Measurements from ENCODE around the gene CDK5. TPM values are rescaled to one million over a fixed set of nuclear protein-coding genes. Genes with fewer than 3 reads are reported as not detected.

CDK5 gene
- total RNA-seq, 1 donor from 2014 or later, result 17.5 TPM

DNA sequence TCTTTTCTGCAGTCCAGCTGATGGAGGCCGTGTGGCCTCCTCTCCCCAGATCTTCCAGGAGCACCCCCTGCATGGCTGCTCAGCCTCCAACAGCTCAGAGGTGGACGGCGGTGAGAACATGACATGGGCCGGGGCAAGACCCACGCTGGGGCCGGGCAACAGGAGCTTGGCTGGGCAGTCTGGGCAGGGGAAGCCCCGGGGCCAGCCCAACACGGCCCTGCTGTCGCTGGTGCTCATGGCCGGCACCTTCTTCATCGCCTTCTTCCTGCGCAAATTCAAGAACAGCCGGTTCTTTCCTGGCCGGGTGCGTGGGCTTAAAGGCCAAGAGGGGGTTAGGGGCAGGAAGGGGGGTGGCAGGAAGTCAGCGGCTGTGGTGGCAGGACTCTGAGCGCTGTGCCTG is 16.3 kb upstream of the CDK5 start:
- peaks cover 22% of the 10 kb centered on the region for H3K36me3 Mint-ChIP-seq
- H3K27me3 Mint-ChIP-seq (ENCODE audit: low read depth), result no peaks in the 10 kb centered on the region
- no peak overlapping the region for H3K4me3 Mint-ChIP-seq

DNA sequence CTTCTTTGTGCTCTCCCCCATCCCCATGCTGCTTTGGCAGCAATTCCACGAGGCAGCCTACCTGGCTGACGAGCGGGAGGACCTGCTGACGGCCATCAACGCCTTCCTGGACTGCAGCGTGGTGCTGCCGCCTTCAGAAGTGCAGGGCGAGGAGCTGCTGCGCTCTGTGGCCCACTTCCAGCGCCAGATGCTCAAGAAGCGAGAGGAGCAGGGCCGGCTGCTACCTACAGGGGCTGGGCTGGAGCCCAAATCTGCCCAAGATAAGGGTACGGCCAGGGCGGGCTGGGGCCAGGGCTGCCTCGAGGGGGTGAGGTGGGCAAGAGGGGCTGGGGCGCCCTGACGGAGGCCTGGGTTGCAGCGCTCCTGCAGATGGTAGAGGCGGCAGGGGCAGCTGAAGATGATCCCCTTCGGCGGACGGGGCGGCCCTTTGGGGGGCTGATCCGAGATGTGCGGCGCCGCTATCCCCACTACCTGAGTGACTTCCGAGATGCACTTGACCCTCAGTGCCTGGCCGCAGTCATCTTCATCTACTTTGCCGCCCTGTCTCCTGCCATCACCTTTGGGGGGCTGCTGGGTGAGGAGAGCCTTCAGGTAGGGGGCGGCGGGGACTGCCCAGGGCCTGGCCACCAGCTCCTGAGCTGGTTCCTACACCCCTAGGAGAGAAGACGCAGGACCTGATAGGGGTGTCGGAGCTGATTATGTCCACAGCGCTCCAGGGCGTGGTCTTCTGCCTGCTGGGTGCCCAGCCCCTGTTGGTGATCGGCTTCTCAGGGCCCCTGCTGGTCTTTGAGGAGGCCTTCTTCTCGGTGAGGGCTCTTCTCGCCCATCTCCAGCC is 13.6 kb upstream of the CDK5 start:
- DNase-seq (ENCODE audit: low spot score in 2 of 2, unreplicated experiment in 2 of 2), result no peak
- H3K36me3 Mint-ChIP-seq, result peaks cover 31% of the 10 kb centered on the region
- no peak overlapping the region for H3K4me3 Mint-ChIP-seq
- no peaks in the 10 kb centered on the region for H3K27me3 Mint-ChIP-seq (ENCODE audit: low read depth)
- H3K9me3 Mint-ChIP-seq, result no peaks in the 10 kb centered on the region
- H3K27ac Mint-ChIP-seq, result no peak overlapping the region
- peaks cover 10% of the 10 kb centered on the region for H3K4me1 Mint-ChIP-seq
- TF ChIP-seq, protein P1, sequence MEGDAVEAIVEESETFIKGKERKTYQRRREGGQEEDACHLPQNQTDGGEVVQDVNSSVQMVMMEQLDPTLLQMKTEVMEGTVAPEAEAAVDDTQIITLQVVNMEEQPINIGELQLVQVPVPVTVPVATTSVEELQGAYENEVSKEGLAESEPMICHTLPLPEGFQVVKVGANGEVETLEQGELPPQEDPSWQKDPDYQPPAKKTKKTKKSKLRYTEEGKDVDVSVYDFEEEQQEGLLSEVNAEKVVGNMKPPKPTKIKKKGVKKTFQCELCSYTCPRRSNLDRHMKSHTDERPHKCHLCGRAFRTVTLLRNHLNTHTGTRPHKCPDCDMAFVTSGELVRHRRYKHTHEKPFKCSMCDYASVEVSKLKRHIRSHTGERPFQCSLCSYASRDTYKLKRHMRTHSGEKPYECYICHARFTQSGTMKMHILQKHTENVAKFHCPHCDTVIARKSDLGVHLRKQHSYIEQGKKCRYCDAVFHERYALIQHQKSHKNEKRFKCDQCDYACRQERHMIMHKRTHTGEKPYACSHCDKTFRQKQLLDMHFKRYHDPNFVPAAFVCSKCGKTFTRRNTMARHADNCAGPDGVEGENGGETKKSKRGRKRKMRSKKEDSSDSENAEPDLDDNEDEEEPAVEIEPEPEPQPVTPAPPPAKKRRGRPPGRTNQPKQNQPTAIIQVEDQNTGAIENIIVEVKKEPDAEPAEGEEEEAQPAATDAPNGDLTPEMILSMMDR (IDR thresholded peaks at IDR 0.05; ENCODE audit: unreplicated experiment), result no peak

More for the DNA sequence above, 16.3 kb upstream of the CDK5 start:
- DNase-seq (ENCODE audit: low spot score in 2 of 2, unreplicated experiment in 2 of 2), result no peak
- TF ChIP-seq, protein P1 (IDR thresholded peaks at IDR 0.05; ENCODE audit: unreplicated experiment), result no peak
- Mint-ChIP-seq H3K9me3 (no peaks in the 10 kb centered on the region), H3K27ac (no peak overlapping the region), H3K4me1 (peaks cover 7% of the 10 kb centered on the region)

DNA sequence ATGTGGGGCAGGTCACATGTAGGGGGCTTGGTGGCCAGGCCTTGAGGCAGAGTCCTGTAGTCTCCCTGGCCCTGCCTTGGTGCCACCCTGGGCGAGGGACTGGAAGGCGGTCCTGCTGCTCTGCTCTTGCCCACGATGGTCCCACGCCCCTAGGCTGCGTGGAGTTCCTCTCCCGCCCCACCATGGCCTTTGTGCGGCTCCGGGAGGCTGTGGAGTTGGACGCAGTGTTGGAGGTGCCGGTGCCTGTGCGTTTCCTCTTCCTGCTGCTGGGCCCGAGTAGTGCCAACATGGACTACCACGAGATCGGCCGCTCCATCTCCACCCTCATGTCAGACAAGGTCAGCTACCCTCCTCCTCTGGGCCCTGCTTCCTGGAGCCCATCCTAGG is 12.9 kb upstream of the CDK5 start:
- no peak overlapping the region for H3K4me3 Mint-ChIP-seq
- peaks cover 26% of the 10 kb centered on the region for H3K36me3 Mint-ChIP-seq
- H3K4me1 Mint-ChIP-seq, result peaks cover 10% of the 10 kb centered on the region
- no peak for DNase-seq (ENCODE audit: low spot score in 2 of 2, unreplicated experiment in 2 of 2)
- H3K9me3 Mint-ChIP-seq, result no peaks in the 10 kb centered on the region
- TF ChIP-seq, protein P1 (IDR thresholded peaks at IDR 0.05; ENCODE audit: unreplicated experiment), result no peak
- no peak overlapping the region for H3K27ac Mint-ChIP-seq
- no peaks in the 10 kb centered on the region for H3K27me3 Mint-ChIP-seq (ENCODE audit: low read depth)

DNA sequence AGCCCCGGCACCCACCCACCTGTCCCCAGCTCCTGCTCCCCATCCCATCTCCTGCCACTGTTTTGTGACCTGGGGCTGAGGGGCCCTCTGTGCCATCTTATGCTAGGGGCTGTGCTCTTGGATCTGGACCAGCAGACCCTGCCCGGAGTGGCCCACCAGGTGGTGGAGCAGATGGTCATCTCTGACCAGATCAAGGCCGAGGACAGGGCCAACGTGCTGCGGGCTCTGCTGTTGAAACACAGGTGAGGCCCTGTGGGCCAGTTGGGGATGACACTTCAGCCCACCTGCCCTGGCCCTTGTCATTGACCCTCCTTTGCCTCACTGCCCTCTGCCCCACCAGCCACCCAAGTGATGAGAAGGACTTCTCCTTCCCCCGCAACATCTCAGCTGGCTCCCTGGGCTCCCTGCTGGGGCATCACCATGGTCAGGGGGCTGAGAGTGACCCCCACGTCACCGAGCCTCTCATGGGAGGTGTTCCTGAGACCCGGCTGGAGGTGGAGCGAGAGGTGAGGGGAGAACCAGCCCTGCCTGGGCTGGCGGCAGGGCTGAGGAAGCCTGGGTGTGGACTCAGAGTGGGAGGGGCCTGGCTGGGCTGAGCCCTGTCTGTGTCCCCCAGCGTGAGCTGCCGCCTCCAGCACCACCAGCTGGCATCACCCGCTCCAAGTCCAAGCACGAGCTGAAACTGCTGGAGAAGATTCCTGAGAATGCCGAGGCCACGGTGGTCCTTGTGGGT is 12.3 kb upstream of the CDK5 start:
- Mint-ChIP-seq H3K9me3 (no peaks in the 10 kb centered on the region), H3K4me3 (no peak overlapping the region), H3K27me3 (ENCODE audit: low read depth) (no peaks in the 10 kb centered on the region), H3K27ac (no peak overlapping the region), H3K4me1 (peaks cover 10% of the 10 kb centered on the region), H3K36me3 (peaks cover 28% of the 10 kb centered on the region)
- DNase-seq (ENCODE audit: low spot score in 2 of 2, unreplicated experiment in 2 of 2), result no peak
- TF ChIP-seq, protein P1 (IDR thresholded peaks at IDR 0.05; ENCODE audit: unreplicated experiment), result no peak

DNA sequence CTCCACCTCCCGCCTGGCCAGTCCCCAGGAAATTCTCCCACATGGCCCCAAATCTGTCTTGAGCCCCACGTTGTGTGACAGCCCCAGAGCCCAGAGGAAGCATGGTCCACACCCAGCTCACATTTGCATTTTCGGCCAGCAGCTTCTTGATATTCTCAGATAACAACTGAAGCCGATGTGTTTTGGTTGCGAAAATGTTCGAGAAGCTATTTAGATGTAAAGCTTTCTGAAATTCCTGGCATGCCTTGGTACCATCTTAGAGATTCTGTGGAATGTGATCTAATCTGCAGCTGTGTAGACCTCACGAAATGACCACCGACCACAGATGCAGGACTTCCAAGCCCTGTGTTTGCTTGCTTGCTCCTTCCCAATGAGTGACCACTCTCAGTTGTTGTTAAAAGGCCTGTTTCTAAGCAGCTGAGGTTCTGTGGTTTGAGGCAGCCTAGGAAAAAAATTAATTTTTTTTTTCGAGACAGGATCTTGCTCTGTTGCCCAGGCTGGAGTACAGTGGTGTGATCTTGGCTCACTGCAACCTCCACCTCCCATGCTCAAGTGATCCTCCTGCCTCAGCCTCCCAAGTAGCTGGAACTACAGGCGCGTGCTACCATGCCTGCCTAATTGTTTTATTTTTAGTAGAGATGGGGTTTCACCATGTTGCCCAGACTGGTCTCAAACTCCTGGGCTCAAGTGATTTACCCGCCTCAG is 10.5 kb upstream of the CDK5 start:
- TF ChIP-seq, protein P1 (IDR thresholded peaks at IDR 0.05; ENCODE audit: unreplicated experiment), result no peak
- Mint-ChIP-seq H3K36me3 (peaks cover 22% of the 10 kb centered on the region), H3K27me3 (ENCODE audit: low read depth) (no peaks in the 10 kb centered on the region), H3K4me1 (peaks cover 13% of the 10 kb centered on the region), H3K4me3 (no peak overlapping the region), H3K9me3 (no peaks in the 10 kb centered on the region), H3K27ac (peak overlapping the region; percentile 74)
- no peak for DNase-seq (ENCODE audit: low spot score in 2 of 2, unreplicated experiment in 2 of 2)

Data from mesothelial cell of epicardium (in vitro differentiated cells).